PFSK-1 (cell line): ENCODE data around the gene KLF16.

ENCODE experiments used
- POLR2AphosphoS5 ChIP-seq: IDR thresholded peaks from 2 replicates; pipeline ENCODE4 v1.6.1; 2012; ENCODE audit warnings: low read depth, mild to moderate bottlenecking, control low read depth, low read length, moderate library complexity
- REST ChIP-seq, 2 experiments: IDR thresholded peaks; 2 replicates each; pipeline versions ENCODE4 v1.6.1 to v1.8.0; 2011 to 2012; ENCODE audit warnings: low read depth in 2 of 2, low read length in 2 of 2, control low read depth in 1 of 2, inconsistent platforms in 1 of 2, mild to moderate bottlenecking in 1 of 2, moderate library complexity in 1 of 2; ENCODE audit not compliant: insufficient read depth in 1 of 2
- SIN3A ChIP-seq: IDR thresholded peaks from 2 replicates; pipeline ENCODE4 v1.6.1; 2012; ENCODE audit warnings: mild to moderate bottlenecking, low read length, moderate library complexity, borderline replicate concordance; ENCODE audit not compliant: insufficient read depth
- TAF1 ChIP-seq: IDR thresholded peaks from 2 replicates; pipeline ENCODE4 v1.6.1; 2012; ENCODE audit warnings: low read length, control low read depth, borderline replicate concordance; ENCODE audit not compliant: insufficient read depth

GRCh38 chr19:1845642-1846041, 17.7 kb downstream of the KLF16 start:
- TF ChIP-seq POLR2AphosphoS5 = no peak
- no peak for TF ChIP-seq SIN3A
- TF ChIP-seq TAF1 = no peak
- TF ChIP-seq REST (IDR thresholded peaks at IDR 0.05; ENCODE audit: insufficient read depth in 1 of 2, low read depth in 2 of 2, low read length in 2 of 2) = no peak
